Measurements from ENCODE around the gene AMBN. TPM values are rescaled to one million over a fixed set of nuclear protein-coding genes. Genes with fewer than 3 reads are reported as not detected.
"Not testable (repeated sequence)": the region's sequence is repeated elsewhere in the genome, so short reads cannot be mapped to it uniquely, and the experiment has no call there.

AMBN gene
- total and polyA plus RNA-seq, 2 of the 13 experiments (the other 11 are each of a cell fraction or from before 2014, with no cell fraction given) = not detected

GRCh38 chr4:70637239-70637913 lies 45.3 kb downstream of the AMBN start:
- H3K9ac ChIP-seq (ENCODE audit: insufficient read depth, low read depth, low read length) = no peak overlapping the region
- H3K4me2 ChIP-seq (ENCODE audit: low read depth, low read length) = peak overlapping the region; percentile 34; the same call in 1 of the 2 replicates
- H3K36me3 ChIP-seq (replicated peaks in 1 of 2; ENCODE audit: control insufficient read depth in 1 of 2, insufficient read depth in 2 of 2, low read length in 2 of 2) = no peaks in the 10 kb centered on the region
- in situ Hi-C loops (cut with HindIII; ENCODE audit: extremely low pct_ligation_motif_present, low pct_unique_long_range_greater_than_20kb) (no loop called here), intact Hi-C loops (cut with micrococcal nuclease; ENCODE audit: unreplicated experiment) (no loop called here)
- no peak for TF ChIP-seq NFIC (IDR thresholded peaks at IDR 0.05; ENCODE audit: low read length)
- TF ChIP-seq MEF2D (CRISPR knock-in tag; IDR thresholded peaks at IDR 0.05) = peak; percentile 69; the same call in 1 of the 2 replicates
- H3K9me3 ChIP-seq (ENCODE audit: low read length) = no peaks in the 10 kb centered on the region
- peak; percentile 64 for ATAC-seq
- no peak for FAIRE-seq
- no TSS peak for BruUV-seq (replicated peaks)
- H4K20me1 ChIP-seq (ENCODE audit: insufficient read depth, low read length) = no peaks in the 10 kb centered on the region
- no peak for DNase-seq (ENCODE audit: low spot score)
- H2AFZ ChIP-seq (ENCODE audit: low read length) = peak overlapping the region; percentile 5
- H3K79me2 ChIP-seq (ENCODE audit: insufficient read depth, low read length) = no peaks in the 10 kb centered on the region
- WGBS (ENCODE audit: low lambda C conversion rate) = 4% methylated on average over 8 of the region's 8 CpGs
- H3K27ac ChIP-seq (ENCODE audit: extremely low read length, insufficient read depth, low read length) = no peak overlapping the region
- H3K4me3 ChIP-seq (replicated peaks in 1 of 3; ENCODE audit: insufficient read depth in 1 of 3, low read depth in 2 of 3, low read length in 3 of 3) = no peak overlapping the region
- H3K4me1 ChIP-seq (ENCODE audit: insufficient read depth, low read length) = peaks cover 8% of the 10 kb centered on the region; the same call in 1 of the 2 replicates
- POLR2A ChIA-PET = no interaction called here
- CTCF ChIA-PET (ENCODE audit: low intra/inter-chr PET ratio, low total read pairs) = no interaction called here
- H3K27me3 ChIP-seq (ENCODE audit: control insufficient read depth in 1 of 2, insufficient read depth in 2 of 2, low read length in 2 of 2) = no peaks in the 10 kb centered on the region

GRCh38 chr4:70640192-70640591 lies 48.1 kb downstream of the AMBN start:
- ATAC-seq = no peak
- peaks cover 8% of the 10 kb centered on the region; the same call in 1 of the 2 replicates for H3K4me1 ChIP-seq (ENCODE audit: insufficient read depth, low read length)
- FAIRE-seq = no peak
- no peaks in the 10 kb centered on the region for H3K27me3 ChIP-seq (ENCODE audit: control insufficient read depth in 1 of 2, insufficient read depth in 2 of 2, low read length in 2 of 2)
- intact Hi-C loops (cut with micrococcal nuclease; ENCODE audit: unreplicated experiment) = no loop called here
- H3K36me3 ChIP-seq (replicated peaks in 1 of 2; ENCODE audit: control insufficient read depth in 1 of 2, insufficient read depth in 2 of 2, low read length in 2 of 2) = no peaks in the 10 kb centered on the region
- H3K27ac ChIP-seq (ENCODE audit: extremely low read length, insufficient read depth, low read length) = no peak overlapping the region
- no peak overlapping the region for H3K4me3 ChIP-seq (replicated peaks in 1 of 3; ENCODE audit: insufficient read depth in 1 of 3, low read depth in 2 of 3, low read length in 3 of 3)
- no peak overlapping the region for H3K9ac ChIP-seq (ENCODE audit: insufficient read depth, low read depth, low read length)
- ChIA-PET CTCF (ENCODE audit: low intra/inter-chr PET ratio, low total read pairs) (no interaction called here), POLR2A (no interaction called here)
- BruUV-seq (replicated peaks) = no TSS peak
- no peak for DNase-seq (ENCODE audit: low spot score)
- no peak overlapping the region for H2AFZ ChIP-seq (ENCODE audit: low read length)
- no peaks in the 10 kb centered on the region for H3K9me3 ChIP-seq (ENCODE audit: low read length)
- H3K79me2 ChIP-seq (ENCODE audit: insufficient read depth, low read length) = no peaks in the 10 kb centered on the region
- in situ Hi-C loops (cut with HindIII; ENCODE audit: extremely low pct_ligation_motif_present, low pct_unique_long_range_greater_than_20kb) = no loop called here
- WGBS (ENCODE audit: low lambda C conversion rate) = 27% methylated on average over 2 of the region's 2 CpGs
- no peak for TF ChIP-seq ZNF790 (CRISPR knock-in tag; IDR thresholded peaks at IDR 0.05; ENCODE audit: borderline replicate concordance)
- no peaks in the 10 kb centered on the region for H4K20me1 ChIP-seq (ENCODE audit: insufficient read depth, low read length)
- no peak overlapping the region for H3K4me2 ChIP-seq (ENCODE audit: low read depth, low read length)

DNA sequence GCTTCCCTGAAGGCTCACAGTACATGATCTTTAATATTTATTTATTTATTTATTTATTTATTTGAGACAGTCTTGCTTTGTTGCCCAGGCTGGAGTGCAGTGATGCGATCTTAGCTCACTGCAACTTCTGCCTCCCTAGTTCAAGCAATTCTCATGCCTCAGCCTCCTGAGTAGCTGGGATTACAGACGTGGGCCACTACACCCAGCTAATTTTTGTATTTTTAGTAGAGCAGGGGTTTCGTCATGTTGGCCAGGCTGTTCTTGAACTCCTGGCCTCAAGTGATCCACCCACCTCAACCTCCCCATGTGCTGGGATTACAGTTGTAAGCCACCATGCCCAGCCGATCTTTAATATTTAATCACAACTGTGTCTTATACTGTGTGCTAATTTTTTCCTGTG lies 58.7 kb downstream of the AMBN start:
- H2AFZ ChIP-seq (ENCODE audit: low read length); H3K9ac ChIP-seq (ENCODE audit: insufficient read depth, low read depth, low read length); H3K4me3 ChIP-seq (replicated peaks in 1 of 3; ENCODE audit: insufficient read depth in 1 of 3, low read depth in 2 of 3, low read length in 3 of 3); CTCF ChIA-PET (ENCODE audit: low intra/inter-chr PET ratio, low total read pairs); H3K4me2 ChIP-seq (ENCODE audit: low read depth, low read length); H3K36me3 ChIP-seq (replicated peaks in 1 of 2; ENCODE audit: control insufficient read depth in 1 of 2, insufficient read depth in 2 of 2, low read length in 2 of 2); H3K27ac ChIP-seq (ENCODE audit: extremely low read length, insufficient read depth, low read length); POLR2A ChIA-PET; H3K9me3 ChIP-seq (ENCODE audit: low read length); DNase-seq (ENCODE audit: low spot score); FAIRE-seq; H3K27me3 ChIP-seq (ENCODE audit: control insufficient read depth in 1 of 2, insufficient read depth in 2 of 2, low read length in 2 of 2); ATAC-seq; H4K20me1 ChIP-seq (ENCODE audit: insufficient read depth, low read length); BruUV-seq (replicated peaks); H3K79me2 ChIP-seq (ENCODE audit: insufficient read depth, low read length); H3K4me1 ChIP-seq (ENCODE audit: insufficient read depth, low read length): not testable (repeated sequence)
- intact Hi-C loops (cut with micrococcal nuclease; ENCODE audit: unreplicated experiment) (loop anchor here (5.0 to 10.0 kb wide), 3 partner anchors 37 to 254 kb away; partner anchors contain the start of genes MOB1B and UTP3), in situ Hi-C loops (cut with HindIII; ENCODE audit: extremely low pct_ligation_motif_present, low pct_unique_long_range_greater_than_20kb) (loop anchor here (25.0 kb wide), 2 partner anchors 362 to 1062 kb away; no protein-coding TSS in a partner anchor)
- WGBS (ENCODE audit: low lambda C conversion rate) = 51% methylated on average over 4 of the region's 4 CpGs
